Mononuclear cell (primary cell): ENCODE data around the gene SPECC1L. TPM values are rescaled to one million over a fixed set of nuclear protein-coding genes. Genes with fewer than 3 reads are reported as not detected.

Experiments used
- H3K27me3 ChIP-seq: 2 replicates; pipeline ENCODE4 v1.6.0; 2011; ENCODE audit warnings: low read length, control low read depth; ENCODE audit not compliant: insufficient read depth
- H3K4me1 ChIP-seq: 2 replicates; pipeline ENCODE4 v1.5.1; 2011; ENCODE audit warnings: mild to moderate bottlenecking, low read length, control low read depth; ENCODE audit not compliant: insufficient read depth
- H3K4me3 ChIP-seq: 2 replicates; pipeline ENCODE4 v1.5.1; 2011; ENCODE audit warnings: mild to moderate bottlenecking, low read length, moderate library complexity
- H3K9me3 ChIP-seq: 2 replicates; pipeline ENCODE4 v1.5.1; 2011; ENCODE audit warnings: low read depth, mild to moderate bottlenecking, control low read depth, low read length
- total RNA-seq: library from RNA; depleted of rRNA; stranded (reverse); fragments of >200 nt; gene quantifications from one replicate; pipeline ENCODE4 v1.2.3, GENCODE V29; 2012

SPECC1L gene
- total RNA-seq, 1 donor = 18.3 TPM

DNA sequence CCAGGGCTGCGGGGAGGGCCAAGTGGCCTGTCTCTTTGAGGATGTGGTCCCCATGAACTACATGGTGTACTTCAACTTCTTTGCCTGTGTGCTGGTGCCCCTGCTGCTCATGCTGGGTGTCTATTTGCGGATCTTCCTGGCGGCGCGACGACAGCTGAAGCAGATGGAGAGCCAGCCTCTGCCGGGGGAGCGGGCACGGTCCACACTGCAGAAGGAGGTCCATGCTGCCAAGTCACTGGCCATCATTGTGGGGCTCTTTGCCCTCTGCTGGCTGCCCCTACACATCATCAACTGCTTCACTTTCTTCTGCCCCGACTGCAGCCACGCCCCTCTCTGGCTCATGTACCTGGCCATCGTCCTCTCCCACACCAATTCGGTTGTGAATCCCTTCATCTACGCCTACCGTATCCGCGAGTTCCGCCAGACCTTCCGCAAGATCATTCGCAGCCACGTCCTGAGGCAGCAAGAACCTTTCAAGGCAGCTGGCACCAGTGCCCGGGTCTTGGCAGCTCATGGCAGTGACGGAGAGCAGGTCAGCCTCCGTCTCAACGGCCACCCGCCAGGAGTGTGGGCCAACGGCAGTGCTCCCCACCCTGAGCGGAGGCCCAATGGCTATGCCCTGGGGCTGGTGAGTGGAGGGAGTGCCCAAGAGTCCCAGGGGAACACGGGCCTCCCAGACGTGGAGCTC is 170.2 kb downstream of the SPECC1L start:
- no peak overlapping the region for H3K4me3 ChIP-seq

DNA sequence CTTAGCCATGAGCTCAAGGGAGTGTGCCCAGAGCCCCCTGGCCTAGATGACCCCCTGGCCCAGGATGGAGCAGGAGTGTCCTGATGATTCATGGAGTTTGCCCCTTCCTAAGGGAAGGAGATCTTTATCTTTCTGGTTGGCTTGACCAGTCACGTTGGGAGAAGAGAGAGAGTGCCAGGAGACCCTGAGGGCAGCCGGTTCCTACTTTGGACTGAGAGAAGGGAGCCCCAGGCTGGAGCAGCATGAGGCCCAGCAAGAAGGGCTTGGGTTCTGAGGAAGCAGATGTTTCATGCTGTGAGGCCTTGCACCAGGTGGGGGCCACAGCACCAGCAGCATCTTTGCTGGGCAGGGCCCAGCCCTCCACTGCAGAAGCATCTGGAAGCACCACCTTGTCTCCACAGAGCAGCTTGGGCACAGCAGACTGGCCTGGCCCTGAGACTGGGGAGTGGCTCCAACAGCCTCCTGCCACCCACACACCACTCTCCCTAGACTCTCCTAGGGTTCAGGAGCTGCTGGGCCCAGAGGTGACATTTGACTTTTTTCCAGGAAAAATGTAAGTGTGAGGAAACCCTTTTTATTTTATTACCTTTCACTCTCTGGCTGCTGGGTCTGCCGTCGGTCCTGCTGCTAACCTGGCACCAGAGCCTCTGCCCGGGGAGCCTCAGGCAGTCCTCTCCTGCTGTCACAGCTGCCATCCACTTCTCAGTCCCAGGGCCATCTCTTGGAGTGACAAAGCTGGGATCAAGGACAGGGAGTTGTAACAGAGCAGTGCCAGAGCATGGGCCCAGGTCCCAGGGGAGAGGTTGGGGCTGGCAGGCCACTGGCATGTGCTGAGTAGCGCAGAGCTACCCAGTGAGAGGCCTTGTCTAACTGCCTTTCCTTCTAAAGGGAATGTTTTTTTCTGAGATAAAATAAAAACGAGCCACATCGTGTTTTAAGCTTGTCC is 171.0 kb downstream of the SPECC1L start:
- Histone ChIP-seq H3K4me3 (no peak overlapping the region), H3K4me1 (peaks cover 68% of the 10 kb centered on the region), H3K27me3 (no peaks in the 10 kb centered on the region), H3K9me3 (no peaks in the 10 kb centered on the region)

More for the DNA sequence above, 170.2 kb downstream of the SPECC1L start:
- H3K27me3 ChIP-seq = no peaks in the 10 kb centered on the region
- H3K4me1 ChIP-seq = peaks cover 76% of the 10 kb centered on the region
- no peaks in the 10 kb centered on the region for H3K9me3 ChIP-seq

DNA sequence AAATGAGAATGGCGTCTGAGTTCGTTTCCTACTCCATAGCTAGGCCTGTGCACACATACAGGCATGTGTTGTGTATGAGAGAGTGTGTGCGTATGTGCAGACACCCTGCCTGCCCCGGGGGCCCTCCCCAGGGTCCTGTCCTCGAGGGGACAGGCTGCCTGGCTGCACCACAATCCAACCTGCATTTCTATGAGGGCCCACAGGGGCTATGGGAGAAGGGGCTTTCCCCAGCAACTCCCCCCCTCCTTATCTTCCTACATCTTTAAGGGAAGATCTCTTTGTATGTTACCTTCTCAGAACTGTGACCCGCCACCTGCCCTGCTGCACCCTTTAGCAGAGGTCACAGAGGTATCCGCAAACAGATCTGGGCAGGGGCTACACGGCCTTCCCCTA is 171.7 kb downstream of the SPECC1L start:
- Histone ChIP-seq H3K9me3 (no peaks in the 10 kb centered on the region), H3K4me3 (no peak overlapping the region), H3K4me1 (peaks cover 61% of the 10 kb centered on the region), H3K27me3 (no peaks in the 10 kb centered on the region)

DNA sequence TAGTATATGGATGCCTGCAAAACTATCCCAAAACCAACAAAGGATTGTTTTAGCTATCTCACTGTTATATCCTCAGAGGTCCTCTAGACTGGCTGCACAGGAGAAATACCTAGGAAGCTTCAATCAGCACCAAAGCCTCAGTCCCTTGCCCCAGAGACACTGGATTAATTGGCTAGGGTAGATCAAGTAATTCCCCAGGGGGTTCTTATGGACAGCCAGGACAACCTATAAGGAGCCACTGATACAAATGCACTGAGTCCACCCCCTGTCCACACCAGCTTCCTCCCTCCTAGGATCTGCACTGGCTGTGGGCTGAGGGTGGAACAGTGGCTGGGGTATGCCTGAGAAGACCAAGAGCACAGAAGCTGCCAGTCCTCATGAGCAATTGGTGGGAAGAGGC is 173.0 kb downstream of the SPECC1L start:
- peaks cover 52% of the 10 kb centered on the region for H3K4me1 ChIP-seq
- H3K9me3 ChIP-seq = no peaks in the 10 kb centered on the region

DNA sequence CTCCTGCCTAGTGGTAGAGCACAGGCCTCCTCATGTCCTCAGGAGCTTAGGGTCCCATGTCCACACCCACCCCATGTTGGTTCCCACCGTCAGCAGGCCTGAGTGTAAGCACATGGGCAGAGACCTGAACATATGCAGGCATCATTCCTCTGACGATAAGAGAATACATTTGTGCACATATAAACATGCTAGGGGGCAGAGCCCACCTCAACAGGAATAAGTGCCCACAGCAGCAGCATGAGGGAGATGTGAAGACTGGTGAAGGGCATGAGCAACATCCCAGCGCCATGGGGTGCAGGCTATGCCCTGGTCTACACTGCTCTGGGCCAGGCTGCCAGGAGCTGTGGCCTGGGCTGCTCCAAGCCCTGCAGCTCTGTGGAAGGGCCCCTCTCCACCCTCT is 173.6 kb downstream of the SPECC1L start:
- H3K4me3 ChIP-seq = no peak overlapping the region
- H3K27me3 ChIP-seq = no peaks in the 10 kb centered on the region
- no peaks in the 10 kb centered on the region for H3K9me3 ChIP-seq
- peaks cover 52% of the 10 kb centered on the region for H3K4me1 ChIP-seq

More for the DNA sequence above, 173.0 kb downstream of the SPECC1L start:
- Histone ChIP-seq H3K4me3 (no peak overlapping the region), H3K27me3 (no peaks in the 10 kb centered on the region)

DNA sequence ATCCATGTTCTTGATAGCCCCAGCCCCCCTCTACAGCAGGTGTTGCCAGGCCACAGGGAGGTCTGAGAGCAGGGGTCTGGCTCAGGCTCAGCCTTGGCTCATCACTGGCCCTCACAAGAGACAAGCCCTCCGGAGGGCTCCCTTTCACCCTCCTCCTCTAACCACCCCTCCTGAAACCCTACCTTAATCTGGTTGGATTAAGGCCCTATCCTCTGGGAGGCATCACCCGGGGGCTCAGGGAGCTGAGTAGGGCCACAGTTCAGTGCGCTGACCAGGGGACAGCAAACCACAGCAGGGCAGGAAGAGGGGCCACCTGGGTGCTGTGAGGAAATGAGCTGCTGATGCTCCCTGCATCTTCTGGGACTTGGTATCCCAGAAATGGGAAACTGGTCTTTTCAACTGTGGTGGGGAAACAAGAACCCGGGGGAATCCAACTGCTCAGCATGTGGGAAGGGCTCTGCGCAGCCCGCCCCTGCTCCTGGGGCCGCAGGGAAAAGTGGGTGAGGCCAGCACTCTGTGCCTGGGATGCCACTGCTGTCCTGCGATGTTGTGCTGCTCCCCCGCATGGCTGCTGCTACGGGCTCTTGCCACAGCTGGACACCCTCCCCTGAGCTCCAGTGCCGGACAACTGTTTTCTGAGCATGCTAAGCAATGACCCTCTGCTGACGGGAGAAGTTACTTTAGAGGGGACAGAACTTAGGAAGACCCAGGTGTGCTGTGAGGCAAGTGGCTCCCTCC is 174.3 kb downstream of the SPECC1L start:
- H3K4me3 ChIP-seq = no peak overlapping the region
- H3K27me3 ChIP-seq = no peaks in the 10 kb centered on the region
- H3K4me1 ChIP-seq = peaks cover 52% of the 10 kb centered on the region
- no peaks in the 10 kb centered on the region for H3K9me3 ChIP-seq

DNA sequence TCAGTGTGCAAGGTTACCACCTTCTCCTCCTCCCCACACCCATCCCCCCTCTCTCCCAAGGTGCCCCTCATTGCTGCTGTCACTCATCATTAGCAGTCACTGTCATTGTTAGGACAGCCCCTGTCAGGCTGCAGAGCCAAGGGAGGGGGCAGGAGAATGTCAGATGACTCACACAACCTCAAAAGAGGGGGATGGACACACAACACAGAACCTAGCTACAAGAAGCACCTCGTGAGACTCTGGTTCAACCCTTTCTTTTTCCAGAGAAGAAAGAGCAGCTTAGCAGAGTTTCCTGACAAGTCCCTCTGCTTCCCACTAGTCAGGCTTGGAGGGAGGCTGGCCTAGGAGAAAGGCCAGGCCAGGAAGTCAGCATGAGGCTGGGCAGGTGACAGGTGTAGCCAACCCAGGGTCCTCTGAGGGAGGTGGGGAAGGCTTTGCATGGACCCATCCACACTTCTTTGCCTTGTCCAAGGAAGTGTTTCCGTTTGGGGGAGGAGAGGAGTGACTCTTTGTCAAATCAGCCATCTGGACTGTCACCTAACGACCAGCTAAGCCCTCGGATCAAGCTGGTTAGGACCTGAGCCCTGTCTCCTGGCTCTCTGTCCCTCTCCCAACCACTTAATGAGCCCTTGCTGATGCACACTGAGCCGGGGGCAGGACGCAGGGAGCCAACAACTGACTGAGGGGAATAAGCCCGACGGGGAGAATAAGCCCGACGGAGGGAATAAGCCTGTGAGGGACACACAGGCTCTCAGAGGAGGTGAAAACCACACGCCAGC is 175.0 kb downstream of the SPECC1L start:
- Histone ChIP-seq H3K9me3 (no peaks in the 10 kb centered on the region), H3K4me1 (peaks cover 52% of the 10 kb centered on the region), H3K27me3 (no peaks in the 10 kb centered on the region), H3K4me3 (no peak overlapping the region)

DNA sequence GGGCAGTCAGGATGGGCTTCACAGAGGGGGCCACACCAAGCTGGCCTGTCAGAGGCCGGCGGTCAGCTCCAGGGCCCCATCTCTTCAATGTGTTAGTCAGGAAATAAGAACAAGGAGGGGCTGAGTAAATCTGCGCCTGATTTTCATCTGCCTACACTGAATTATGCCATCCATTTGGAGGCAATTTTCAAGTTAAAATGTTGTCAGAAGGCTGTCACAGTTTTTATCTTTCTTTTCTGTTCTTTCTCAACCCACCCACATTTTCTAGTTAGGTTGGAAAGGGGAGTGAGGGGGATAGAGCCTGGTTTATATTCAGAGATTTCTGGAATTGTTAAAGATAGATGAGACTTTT is 175.6 kb downstream of the SPECC1L start:
- H3K9me3 ChIP-seq = no peaks in the 10 kb centered on the region
- H3K27me3 ChIP-seq = no peaks in the 10 kb centered on the region
- peaks cover 49% of the 10 kb centered on the region for H3K4me1 ChIP-seq
- H3K4me3 ChIP-seq = no peak overlapping the region

DNA sequence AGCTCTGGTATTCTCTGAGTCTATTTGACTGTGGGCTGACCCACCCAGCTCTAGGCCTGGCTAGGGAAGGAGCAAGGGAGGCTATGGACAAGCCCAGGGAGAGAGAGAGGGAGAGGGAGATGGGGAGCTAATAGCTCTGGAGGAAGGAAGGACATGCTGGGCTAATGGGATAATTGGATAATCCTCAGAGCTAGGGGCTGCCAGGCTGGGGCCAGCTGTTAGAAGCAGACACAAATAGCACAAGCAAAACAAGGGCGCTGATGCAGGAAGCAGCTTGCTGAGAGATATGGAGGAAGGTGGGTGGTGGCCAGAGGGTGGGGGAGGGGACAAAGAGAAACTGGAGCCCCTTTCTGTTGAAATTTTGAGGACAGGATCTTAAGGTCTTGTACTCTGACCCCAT is 180.0 kb downstream of the SPECC1L start:
- Histone ChIP-seq H3K4me1 (peaks cover 27% of the 10 kb centered on the region), H3K4me3 (no peak overlapping the region), H3K9me3 (no peaks in the 10 kb centered on the region), H3K27me3 (no peaks in the 10 kb centered on the region)

DNA sequence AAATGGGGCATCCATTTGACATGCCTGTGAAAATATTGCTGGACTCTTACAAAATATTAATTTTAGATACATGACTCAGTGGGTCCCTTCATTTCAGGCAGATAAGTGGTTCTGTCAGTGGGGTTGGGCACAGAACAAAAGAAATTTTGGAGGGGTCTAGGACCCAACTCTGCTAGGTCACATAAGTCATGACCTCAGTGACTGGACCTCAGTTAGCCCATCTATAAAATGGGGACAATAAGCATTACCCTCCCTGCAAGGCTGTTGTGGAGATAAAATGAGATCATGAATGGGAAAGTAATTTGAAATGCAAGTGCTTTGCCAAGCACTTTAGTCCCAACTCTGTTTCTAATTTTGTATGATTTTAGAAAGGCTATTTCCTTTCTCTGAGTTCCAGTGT is 180.5 kb downstream of the SPECC1L start:
- no peaks in the 10 kb centered on the region for H3K9me3 ChIP-seq
- H3K4me1 ChIP-seq = peaks cover 27% of the 10 kb centered on the region
- H3K4me3 ChIP-seq = no peak overlapping the region
- no peaks in the 10 kb centered on the region for H3K27me3 ChIP-seq

DNA sequence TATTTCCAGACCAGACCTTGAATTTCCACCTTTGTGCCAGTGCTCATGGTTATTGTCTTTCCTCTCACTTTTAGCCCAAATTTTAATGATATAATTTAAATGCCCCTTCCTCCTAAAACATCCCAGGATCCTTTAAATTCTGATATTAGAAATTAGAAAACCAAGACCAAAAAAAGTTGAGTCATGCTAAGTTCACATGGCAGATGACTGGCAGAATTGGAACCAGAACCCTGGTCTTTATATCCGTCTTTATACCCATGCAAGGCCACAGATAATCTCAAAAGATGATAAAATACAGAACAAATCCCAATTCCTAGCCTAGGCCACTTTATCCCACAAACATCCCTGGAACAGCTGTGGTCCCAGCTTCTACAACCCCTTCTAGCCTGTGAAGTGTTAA is 183.2 kb downstream of the SPECC1L start:
- Histone ChIP-seq H3K27me3 (no peaks in the 10 kb centered on the region), H3K4me1 (peaks cover 21% of the 10 kb centered on the region), H3K4me3 (no peak overlapping the region), H3K9me3 (no peaks in the 10 kb centered on the region)

DNA sequence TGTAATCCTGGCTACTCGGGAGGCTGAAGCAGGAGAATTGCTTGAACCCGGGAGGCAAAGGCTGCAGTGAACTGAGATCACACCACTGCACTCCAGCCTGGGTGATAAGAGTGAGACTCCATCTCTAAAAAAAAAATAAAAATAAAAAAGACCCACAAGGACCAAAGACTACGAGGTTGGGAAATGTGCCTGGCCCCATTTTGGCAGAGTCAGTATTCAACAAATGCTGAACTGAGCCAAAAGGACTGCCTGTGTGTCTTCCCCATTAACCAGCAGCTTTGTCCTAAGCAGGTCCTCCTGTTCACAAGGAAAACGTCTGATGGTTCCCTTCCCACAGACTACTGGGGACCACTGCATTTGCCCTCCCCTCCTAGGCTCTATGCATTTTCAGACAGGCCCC is 184.4 kb downstream of the SPECC1L start:
- Histone ChIP-seq H3K4me1 (peaks cover 10% of the 10 kb centered on the region), H3K9me3 (no peaks in the 10 kb centered on the region), H3K27me3 (no peaks in the 10 kb centered on the region), H3K4me3 (no peak overlapping the region)

DNA sequence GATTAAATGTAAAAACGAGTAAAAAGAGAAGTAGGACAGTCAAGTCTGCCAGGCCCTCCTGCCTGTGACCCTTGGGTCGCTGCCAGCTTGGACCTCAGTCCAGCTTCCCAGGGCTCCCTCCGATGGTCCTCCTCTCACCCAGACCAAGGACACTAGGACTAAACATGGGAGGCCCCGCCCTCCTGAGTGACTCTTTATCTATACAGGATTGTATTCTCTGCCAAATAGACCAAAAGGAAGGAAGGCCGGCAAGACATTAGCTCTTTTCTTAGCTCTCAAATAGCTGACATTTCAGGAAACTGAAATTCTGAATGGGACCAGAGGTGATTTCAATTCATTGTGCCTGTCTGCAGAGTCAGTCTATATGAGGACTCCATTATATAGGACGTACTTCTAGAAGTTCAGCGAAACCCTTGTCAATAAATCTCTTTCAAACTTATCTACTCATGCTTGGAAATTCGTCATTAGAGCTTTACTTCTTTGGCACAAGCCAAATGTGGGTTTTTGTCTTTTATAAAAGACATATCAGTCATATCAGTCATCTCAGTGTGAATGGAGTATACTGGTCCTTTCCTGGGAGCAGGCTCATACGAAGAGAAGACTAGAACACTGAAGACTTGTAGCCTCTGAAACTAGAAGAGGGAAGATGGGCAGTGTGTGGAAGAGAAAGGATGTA is 185.3 kb downstream of the SPECC1L start:
- Histone ChIP-seq H3K9me3 (no peaks in the 10 kb centered on the region), H3K4me1 (peaks cover 10% of the 10 kb centered on the region), H3K27me3 (no peaks in the 10 kb centered on the region), H3K4me3 (no peak overlapping the region)

DNA sequence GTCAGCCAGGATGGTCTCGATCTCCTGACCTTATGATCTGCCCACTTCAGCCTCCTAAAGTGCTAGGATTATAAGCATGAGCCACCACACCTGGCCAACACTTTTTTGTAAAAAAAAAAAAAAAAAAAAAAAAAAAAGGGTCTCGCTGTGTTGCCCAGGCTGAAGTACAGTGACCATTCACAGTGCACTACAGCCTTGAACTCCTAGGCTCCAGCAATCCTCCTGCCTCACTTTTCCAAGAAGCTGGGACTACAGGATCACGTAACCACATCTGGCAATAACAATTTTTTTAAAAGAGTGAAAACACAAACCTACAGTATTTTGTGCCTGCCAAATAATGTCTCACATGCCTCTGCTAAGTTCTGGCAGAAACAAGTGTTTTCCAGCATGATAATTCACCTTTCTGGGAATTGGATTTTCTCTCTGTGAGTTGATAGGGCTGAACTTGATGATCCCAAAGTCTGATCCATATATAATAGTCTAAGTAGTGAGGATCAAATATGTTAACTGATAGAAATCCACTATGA is 187.3 kb downstream of the SPECC1L start:
- Histone ChIP-seq H3K9me3 (no peaks in the 10 kb centered on the region), H3K4me1 (peaks cover 20% of the 10 kb centered on the region), H3K4me3 (no peak overlapping the region), H3K27me3 (no peaks in the 10 kb centered on the region)
